Stimulated activated CD4-positive, alpha-beta T cell treated with anti-CD3 and anti-CD28 coated beads, Interleukin-4, amount 100 ng/mL, for 48 hours (primary cell): ENCODE measurements around the gene SRSF3.
"Not testable (repeated sequence)": the region's sequence is repeated elsewhere in the genome, so short reads cannot be mapped to it uniquely, and the experiment has no call there.

Source experiments
- DNase-seq, 2 donors: peaks; one replicate each; pipeline ENCODE4 v3.0.0-alpha.2; 2020; ENCODE audit warnings: low read depth in 2 of 2

Gene SRSF3

DNA sequence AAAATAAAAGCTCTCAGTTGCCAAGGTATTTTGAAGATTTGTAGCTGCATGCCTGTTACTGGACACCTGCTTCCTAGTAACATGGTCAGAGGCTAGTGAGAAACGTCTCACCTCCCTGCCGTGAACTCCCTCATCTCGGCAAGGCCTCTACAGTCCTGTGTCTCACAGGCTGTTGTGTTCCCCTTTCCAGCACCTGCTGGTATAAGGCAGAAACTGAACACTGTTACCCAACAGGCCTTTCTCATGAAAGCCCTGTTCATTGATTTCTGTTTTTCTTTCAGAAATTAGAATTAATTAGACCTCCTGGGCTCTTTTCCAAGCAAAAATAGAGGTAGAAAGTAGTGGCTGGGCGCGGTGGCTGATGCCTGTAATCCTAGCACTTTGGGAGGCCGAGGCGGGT lies 17.6 kb upstream of the SRSF3 start:
- no peak for DNase-seq

GRCh38 chr6:36577301-36577700 lies 16.9 kb upstream of the SRSF3 start:
- no peak for DNase-seq

GRCh38 chr6:36578030-36578429 lies 16.1 kb upstream of the SRSF3 start:
- no peak for DNase-seq

DNA sequence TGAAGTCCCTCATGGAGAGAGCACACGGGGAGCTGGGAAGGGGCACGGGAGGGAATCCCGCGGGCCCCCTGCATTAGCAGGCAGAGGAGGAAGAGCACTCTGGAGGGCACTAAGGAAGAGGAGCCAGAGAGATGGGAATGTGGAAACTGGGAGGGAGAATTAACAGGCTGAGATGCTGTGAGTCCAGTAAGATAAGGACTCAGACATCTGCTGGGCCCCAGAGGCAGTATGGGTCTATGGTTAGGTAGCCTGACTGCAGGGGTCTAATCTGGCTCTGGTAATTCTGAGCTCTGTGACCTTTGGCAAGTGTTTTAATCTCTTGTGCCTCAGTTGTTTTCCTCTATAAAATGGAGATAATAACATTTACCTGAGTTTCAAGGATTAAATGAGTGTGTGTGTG lies 15.7 kb upstream of the SRSF3 start:
- no peak for DNase-seq

DNA sequence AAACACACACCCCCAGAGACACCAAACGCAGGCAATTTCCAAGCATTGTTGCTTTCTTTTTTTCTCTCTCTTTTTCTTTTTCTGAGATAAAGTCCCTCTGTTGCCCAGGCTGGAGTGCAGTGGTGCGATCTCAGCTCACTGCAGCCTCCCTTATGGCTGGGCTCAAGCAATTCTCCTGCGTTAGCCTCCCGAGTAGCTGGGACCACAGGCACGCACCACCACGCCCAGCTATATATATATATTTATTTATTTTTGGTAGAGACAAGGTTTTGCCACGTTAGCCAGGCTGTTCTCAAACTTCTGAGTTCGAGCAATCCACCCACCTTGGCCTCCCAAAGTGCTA lies 14.0 kb upstream of the SRSF3 start:
- no peak for DNase-seq

- no peak for DNase-seq
Measured at GRCh38 chr6:36581716-36582115, 12.4 kb upstream of the SRSF3 start.

GRCh38 chr6:36586606-36587005 lies 7.6 kb upstream of the SRSF3 start:
- no peak for DNase-seq

DNA sequence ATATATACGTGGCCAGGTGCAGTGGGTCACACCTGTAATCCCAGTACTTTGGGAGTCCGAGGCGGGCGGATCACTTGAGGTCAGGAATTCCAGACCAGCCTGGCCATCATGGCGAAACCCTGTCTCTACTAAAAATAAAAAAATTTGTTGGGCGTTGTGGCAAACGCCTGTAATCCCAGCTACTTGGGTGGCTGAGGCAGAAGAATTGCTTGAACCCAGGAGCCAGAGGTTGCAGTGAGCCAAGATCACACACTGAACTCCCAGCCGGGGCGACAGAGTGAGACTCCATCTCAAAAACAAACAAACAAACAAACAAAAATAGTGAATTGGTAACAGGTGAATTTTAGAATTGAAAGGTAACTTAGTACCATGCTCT lies 5.1 kb upstream of the SRSF3 start:
- not testable (repeated sequence) for DNase-seq

DNA sequence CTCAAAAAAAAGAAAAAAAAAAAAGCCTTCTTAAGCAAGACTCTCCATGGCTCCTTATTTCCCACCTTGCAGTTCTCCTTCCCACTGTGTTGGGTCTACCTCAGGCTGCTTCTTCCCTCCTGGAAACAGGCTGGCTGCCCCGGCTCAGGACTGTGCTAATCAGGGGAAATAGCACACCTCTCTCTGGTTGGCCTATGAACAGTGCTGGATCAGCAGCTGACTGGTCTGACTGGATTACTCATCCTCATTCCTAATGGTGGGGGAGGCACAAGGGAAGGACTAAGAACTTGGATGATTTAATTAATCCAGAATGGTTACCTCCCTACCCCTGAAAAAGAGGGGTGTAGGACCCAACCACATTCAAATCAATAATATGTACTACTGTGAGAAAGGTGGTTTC lies 3.9 kb upstream of the SRSF3 start:
- DNase-seq, result no peak

DNA sequence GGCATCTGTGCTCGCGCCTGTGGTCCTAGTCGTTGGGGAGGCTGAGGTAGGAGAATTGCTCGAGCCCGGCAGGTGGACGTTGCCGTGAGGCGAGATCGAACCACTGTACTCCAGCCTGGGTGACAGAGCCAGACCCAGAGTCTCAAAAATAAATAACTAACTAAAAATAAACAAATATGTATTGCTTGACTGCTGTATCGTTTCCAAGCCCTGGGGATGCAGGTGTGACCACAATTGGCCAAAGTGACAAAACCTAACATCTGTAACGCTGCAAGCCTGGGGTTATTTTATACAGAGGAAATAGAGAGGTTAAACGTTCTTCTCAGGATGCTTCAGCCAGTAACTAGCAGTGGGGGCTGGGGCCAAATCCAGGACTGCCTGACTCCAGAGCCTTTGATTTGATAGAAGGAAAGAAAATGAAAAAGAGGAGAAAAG lies 1.9 kb upstream of the SRSF3 start:
- DNase-seq, result no peak

- peak; percentile 23 to 24 for DNase-seq
Measured at GRCh38 chr6:36593569-36594028, 563 bp upstream of the SRSF3 start.

DNA sequence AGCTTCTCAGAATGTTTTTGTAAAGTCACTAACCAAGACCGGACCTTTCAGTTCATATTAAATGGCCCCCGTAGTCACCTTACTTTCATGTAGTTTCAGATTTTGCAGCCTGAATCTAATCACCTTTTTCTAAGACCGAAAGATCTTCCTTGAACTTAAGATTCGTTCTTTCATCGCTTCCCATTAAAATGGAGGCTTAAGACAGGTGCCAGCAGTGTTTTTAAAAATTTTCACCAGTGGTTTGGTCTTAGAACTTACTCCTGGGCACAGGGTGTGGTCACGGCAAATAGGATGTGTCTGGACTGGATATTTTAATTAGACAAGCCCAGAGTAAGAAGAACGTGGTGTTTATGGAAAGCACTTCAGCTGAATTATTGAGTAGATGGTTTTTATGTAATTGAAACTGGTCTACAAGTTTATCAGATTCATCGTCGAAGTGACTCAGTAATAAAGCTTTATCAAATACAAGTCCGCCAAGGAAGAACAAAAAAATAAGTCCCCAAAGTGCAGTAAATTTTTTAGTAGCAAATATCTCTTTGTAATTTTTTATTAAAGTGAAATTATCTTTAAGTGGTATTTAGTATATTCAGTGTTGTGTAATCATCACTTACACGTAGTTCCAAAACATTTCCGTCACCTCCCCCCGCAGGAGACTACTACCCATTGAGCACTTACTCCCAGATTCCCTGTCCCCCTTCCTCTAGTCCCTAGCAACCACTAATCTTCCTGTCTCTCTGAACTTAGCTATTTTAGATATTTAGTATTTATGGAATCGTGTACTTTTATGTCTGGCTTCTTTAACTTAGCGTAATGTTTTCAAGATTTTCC lies 868 bp downstream of the SRSF3 start:
- no peak for DNase-seq

DNA sequence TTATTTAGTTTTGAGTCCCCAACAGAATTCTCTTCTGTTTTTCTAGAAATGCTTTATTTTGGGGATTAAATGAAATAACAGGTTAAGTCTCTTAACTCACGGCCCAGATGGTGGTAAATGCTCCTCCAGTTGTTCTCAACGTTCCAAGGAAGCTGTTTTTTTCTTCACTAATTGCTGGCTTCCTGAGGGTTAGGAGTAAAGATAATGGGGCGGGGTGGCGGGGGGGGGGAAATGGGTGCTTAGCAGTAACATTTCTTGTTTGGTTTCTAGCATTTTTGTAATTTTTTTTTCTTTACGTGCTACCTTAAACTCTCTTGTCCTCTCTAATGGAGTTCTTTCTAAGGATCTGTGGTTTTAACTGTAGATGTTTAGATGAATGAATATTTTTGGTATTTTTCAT lies 2.2 kb downstream of the SRSF3 start:
- no peak for DNase-seq

DNA sequence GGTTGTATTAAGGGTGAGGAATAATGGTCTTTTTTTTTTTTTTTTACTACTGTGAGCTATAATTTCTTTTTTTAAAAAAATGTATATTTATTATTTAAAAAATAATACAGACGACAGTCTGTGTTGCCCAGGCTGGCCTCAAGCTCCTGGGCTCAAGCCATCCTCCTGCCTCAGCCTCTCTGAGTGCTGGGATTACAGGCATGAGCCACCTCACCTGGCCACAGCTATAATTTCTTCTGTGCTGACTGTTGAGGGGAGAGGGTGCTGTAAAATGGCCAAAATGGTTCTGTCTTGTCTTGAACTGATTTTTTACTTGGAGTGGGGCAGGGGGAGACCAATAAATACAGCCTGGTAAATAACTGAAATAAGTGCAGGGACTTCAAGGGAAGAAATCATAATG lies 3.6 kb downstream of the SRSF3 start:
- no peak for DNase-seq

DNA sequence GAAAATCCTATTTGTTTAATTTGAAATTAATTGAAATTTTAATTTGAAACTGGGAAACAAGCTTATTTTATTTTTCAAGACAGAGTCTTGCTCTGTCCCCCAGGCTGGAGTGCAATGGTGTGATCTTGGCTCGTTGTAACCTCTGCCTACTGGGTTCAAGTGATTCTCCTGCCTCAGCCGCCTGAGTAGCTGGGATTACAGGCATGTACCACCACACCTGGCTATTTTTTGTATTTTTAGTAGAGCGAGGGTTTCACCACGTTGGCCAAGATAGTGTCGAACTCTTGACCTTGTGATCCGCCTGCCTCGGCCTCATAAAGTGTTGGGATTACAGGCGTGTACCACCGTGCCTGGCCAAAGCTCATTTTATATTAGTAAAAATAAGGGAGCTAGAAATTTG lies 4.2 kb downstream of the SRSF3 start:
- no peak for DNase-seq

DNA sequence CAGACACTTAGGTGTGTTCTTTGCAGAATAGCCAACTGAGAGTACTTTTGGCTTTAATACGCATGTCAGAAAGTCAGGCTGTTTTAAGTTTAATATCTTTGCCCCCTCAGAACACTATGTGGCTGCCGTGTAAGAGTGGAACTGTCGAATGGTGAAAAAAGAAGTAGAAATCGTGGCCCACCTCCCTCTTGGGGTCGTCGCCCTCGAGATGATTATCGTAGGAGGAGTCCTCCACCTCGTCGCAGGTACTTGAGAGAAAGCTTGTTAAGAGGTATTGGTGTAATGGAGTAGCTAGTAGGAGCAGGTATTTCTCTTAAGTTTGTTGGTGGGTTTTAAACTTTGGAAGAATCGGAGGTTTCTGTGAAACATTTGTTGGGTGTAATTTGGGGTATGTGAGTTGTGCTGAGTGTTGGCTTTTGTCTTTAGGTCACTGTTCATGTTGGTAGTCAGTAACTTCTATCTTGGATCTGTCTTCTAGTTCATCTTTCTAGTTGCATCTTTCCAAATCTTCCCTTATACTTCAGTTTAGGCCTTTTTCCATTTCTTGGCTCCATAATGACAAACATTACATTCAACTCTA lies 4.7 kb downstream of the SRSF3 start:
- DNase-seq, result no peak

DNA sequence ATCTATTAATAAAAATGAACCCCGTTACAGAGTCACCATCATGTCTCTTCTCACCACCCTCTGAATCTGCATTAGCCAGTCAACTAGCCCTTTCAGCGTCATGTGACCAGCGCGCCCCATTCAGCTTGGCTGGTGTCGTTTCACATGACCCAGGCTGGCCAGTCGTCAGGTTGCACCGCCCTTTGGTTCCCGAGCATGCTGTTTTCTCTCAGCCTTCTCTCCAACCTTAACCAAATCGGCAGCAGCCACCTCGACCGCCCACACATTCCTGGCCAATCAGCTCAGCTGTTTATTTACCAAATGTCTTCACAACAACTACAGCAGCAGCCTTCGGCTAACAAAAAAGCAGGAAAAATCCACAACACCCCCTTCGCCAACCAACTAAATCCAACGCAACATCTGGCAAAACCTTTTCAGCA lies 5.6 kb downstream of the SRSF3 start:
- DNase-seq, result peak; percentile 56 to 72

- DNase-seq, result no peak
Measured at GRCh38 chr6:36600564-36601146, 6.5 kb downstream of the SRSF3 start.

- not testable (repeated sequence) for DNase-seq
Measured at GRCh38 chr6:36601818-36602217, 7.7 kb downstream of the SRSF3 start.

DNA sequence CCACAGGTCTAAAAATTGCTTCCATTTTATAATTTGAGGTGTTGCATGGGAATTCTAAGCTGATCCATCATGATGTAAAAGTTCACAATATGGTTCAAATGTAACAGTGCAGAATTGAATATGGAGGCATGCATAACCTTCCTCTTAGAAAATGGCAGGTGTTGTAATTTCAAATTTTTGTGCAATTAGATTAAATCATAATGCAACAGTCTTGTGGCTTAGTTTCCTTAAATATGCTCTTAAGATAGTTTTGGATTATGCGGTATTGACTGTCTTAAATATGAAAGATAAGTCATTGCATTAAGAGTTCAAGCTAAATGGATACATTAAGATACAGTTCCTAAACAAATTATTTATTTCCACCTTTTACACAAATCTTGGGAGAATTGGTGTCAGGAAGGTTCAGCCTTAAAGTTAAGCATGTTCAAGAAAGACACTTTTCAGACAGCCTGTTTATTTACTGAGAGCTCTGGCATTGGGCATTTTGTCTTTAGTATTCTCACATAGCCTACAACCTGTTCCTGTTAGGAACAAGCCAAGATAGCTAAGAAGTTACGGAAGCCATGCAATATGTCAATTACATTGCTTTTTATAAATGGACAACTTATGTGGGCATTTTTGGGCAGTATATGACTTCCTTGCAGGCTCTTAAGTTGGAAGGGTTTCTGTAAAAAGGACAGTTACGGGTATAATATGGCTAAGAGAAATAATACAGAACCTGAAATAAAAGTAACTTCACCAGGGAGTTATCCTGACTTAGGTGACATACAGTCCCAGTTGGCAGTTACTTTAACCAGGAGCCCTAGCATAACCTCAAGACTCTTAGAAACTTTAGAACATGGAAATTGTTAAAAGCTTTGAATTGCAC lies 9.3 kb downstream of the SRSF3 start:
- no peak for DNase-seq

DNA sequence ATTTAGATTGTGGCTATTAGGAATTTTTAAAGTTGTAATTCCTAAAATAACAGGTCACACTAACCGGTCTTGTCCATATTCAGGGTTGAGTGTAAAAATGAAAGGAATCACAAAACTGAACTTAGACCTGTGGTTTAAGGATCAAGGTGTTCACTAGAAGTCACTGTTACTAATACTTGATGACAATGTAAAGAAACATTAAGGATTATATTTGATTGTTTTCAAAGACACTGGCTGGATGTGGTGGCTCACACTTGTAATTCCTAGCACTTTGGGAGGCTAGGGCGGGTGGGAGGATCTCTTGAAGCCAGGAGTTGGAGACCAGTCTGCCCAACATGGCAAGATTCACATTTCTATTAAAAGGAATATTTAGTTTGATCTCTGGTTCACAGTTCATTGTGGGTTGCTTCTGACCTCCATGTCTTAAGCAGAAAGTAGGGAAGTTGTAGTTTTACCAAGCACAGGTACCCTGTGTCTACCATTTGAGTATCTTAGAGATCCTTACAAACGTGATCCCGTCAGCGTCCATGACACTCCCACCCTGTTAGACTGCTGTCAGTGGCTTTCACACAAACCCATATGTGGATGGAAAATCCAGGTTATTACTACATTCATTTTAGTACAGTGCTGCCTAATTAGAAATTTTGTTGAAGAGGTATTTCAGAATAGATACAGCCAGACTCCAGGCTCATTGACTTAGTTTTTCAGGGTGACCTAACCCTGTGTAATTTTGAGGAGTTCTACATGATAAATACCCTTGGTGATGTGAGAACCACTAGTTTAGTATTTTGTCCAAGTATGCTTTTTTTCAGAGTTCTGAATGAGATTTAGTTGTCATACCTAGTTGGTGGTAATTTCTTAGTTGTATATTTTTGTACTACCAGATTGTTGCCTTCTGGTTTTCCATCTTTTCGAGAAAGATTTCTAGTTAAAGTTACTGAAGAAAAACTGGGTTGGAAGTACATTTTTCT lies 10.2 kb downstream of the SRSF3 start:
- DNase-seq, result no peak
